ENCODE results near the gene IRAG1. TPM values are rescaled to one million over a fixed set of nuclear protein-coding genes. Genes with fewer than 3 reads are reported as not detected.

Gene IRAG1
- total RNA-seq, 1 donor from 2014 or later: 0.39 TPM

GRCh38 chr11:10646005-10646404 is 47.5 kb downstream of the IRAG1 start:
- DNase-seq (ENCODE audit: low read depth in 2 of 2): peak in 1 of 2 donors; percentile 18

- peak; percentile 30 to 56 for DNase-seq (ENCODE audit: low read depth in 2 of 2)
Observed at GRCh38 chr11:10645212-10645795, 48.3 kb downstream of the IRAG1 start.

Other genes starting within 250 kb of the IRAG1 start
- gene AMPD3, start 238.5 kb downstream of the IRAG1 start, total RNA-seq: 1.3 and 3.5 TPM in 2 replicates
- gene RNF141, start 152.6 kb downstream of the IRAG1 start, total RNA-seq: 38.0 and 48.9 TPM in 2 replicates
- gene LYVE1, start 125.1 kb downstream of the IRAG1 start, total RNA-seq: 62.0 and 441 TPM in 2 replicates
- gene CTR9, start 57.5 kb upstream of the IRAG1 start, total RNA-seq: 26.1 and 30.0 TPM in 2 replicates
- 655 and 780 TPM in 2 replicates for gene EIF4G2, start 115.2 kb upstream of the IRAG1 start, total RNA-seq
- gene ZBED5, start 164.3 kb upstream of the IRAG1 start, total RNA-seq: 9.4 and 11.4 TPM in 2 replicates